Measurements from ENCODE around the gene RNASE7. TPM values are rescaled to one million over a fixed set of nuclear protein-coding genes. Genes with fewer than 3 reads are reported as not detected.

RNASE7 gene
- total RNA-seq, 2 experiments from 2014 or later, result not detected

- DNase-seq, result no peak
- peaks cover 0 to 3% of the 10 kb centered on the region in 2 experiments for H3K27me3 ChIP-seq (ENCODE audit: control insufficient read depth in 1 of 2, insufficient read depth in 2 of 2, low read length in 2 of 2)
- no peaks in the 10 kb centered on the region for H3K4me1 ChIP-seq (ENCODE audit: insufficient read depth, low read length)
- intact Hi-C loops (cut with DNase I, micrococcal nuclease), result no loop called here
- ATAC-seq (ENCODE audit: poor library complexity), result no peak
- no peak within 1 kb of the TSS for H3K4me3 Mint-ChIP-seq
- no peaks in the 10 kb centered on the region for H3K36me3 Mint-ChIP-seq (ENCODE audit: low read depth)
- no peak for TF ChIP-seq CTCF (IDR thresholded peaks at IDR 0.05)
- H3K4me1 Mint-ChIP-seq (ENCODE audit: low read depth), result no peaks in the 10 kb centered on the region
- CTCF ChIA-PET, result no interaction called here
- no peak within 1 kb of the TSS for H3K4me3 ChIP-seq (ENCODE audit: low read length)
- H3K27me3 Mint-ChIP-seq, result no peaks in the 10 kb centered on the region
- no peaks in the 10 kb centered on the region for H3K9me3 Mint-ChIP-seq
- H3K36me3 ChIP-seq (ENCODE audit: insufficient read depth, low read length), result no peaks in the 10 kb centered on the region
- no peak within 1 kb of the TSS for H3K27ac ChIP-seq (ENCODE audit: low read depth in 1 of 2, low read length in 2 of 2)
- POLR2A ChIA-PET, result interaction anchor here (1.1 kb wide), 1 partner anchor 20 kb away, joined by 3 read pairs; no protein-coding TSS in a partner anchor
- no peak within 1 kb of the TSS for H3K27ac Mint-ChIP-seq
- H3K9me3 ChIP-seq (ENCODE audit: control insufficient read depth in 1 of 2, insufficient read depth in 1 of 2, low read length in 2 of 2), result no peaks in the 10 kb centered on the region
These were observed 7.5 kb upstream of the RNASE7 start, which contains the start of gene RNASE13 for GRCh38 chr14:21034707-21035106. Gene RNASE13 (minus strand): TSS chr14:21034807. CDS start chr14:21034288, 519 bp downstream.

- no peak for TF ChIP-seq CTCF (IDR thresholded peaks at IDR 0.05)
- H3K36me3 ChIP-seq (ENCODE audit: insufficient read depth, low read length), result no peaks in the 10 kb centered on the region
- H3K27ac ChIP-seq (ENCODE audit: low read depth in 1 of 2, low read length in 2 of 2), result no peak overlapping the region
- no peaks in the 10 kb centered on the region for H3K4me1 ChIP-seq (ENCODE audit: insufficient read depth, low read length)
- DNase-seq (peak in 1 of 14 experiments; percentile 36), ATAC-seq (ENCODE audit: poor library complexity) (no peak)
- H3K9me3 ChIP-seq (ENCODE audit: control insufficient read depth in 1 of 2, insufficient read depth in 1 of 2, low read length in 2 of 2), result no peaks in the 10 kb centered on the region
- H3K4me3 Mint-ChIP-seq, result no peak overlapping the region
- no peaks in the 10 kb centered on the region for H3K9me3 Mint-ChIP-seq
- H3K27me3 ChIP-seq (ENCODE audit: control insufficient read depth in 1 of 2, insufficient read depth in 2 of 2, low read length in 2 of 2), result peaks cover 0 to 3% of the 10 kb centered on the region in 2 experiments
- no peak overlapping the region for H3K4me3 ChIP-seq (ENCODE audit: low read length)
- H3K36me3 Mint-ChIP-seq (ENCODE audit: low read depth), result no peaks in the 10 kb centered on the region
- ChIA-PET POLR2A (interaction anchor here (1.2 kb wide), 1 partner anchor 22 kb away, joined by 3 read pairs; no protein-coding TSS in a partner anchor), CTCF (interaction anchor here (2.1 kb wide), 1 partner anchor 22 kb away, joined by 9 read pairs; no protein-coding TSS in a partner anchor)
- no peaks in the 10 kb centered on the region for H3K27me3 Mint-ChIP-seq
- intact Hi-C loops (cut with DNase I, micrococcal nuclease), result no loop called here
- no peak overlapping the region for H3K27ac Mint-ChIP-seq
- H3K4me1 Mint-ChIP-seq (ENCODE audit: low read depth), result no peaks in the 10 kb centered on the region
These were observed 5.4 kb upstream of the RNASE7 start for GRCh38 chr14:21036751-21037150.

- POLR2A ChIA-PET, result interaction anchor here (1.2 kb wide), 1 partner anchor 22 kb away, joined by 3 read pairs; no protein-coding TSS in a partner anchor
These were observed 5.0 kb upstream of the RNASE7 start for GRCh38 chr14:21037156-21037555.

More at GRCh38 chr14:21037156-21037555, 5.0 kb upstream of the RNASE7 start:
- TF ChIP-seq CTCF (IDR thresholded peaks at IDR 0.05), result no peak
- ATAC-seq (ENCODE audit: poor library complexity), result no peak
- Histone ChIP-seq H3K27ac (ENCODE audit: low read depth in 1 of 2, low read length in 2 of 2) (no peak overlapping the region), H3K4me1 (ENCODE audit: insufficient read depth, low read length) (no peaks in the 10 kb centered on the region), H3K27me3 (ENCODE audit: control insufficient read depth in 1 of 2, insufficient read depth in 2 of 2, low read length in 2 of 2) (peaks cover 0 to 3% of the 10 kb centered on the region in 2 experiments), H3K36me3 (ENCODE audit: insufficient read depth, low read length) (no peaks in the 10 kb centered on the region), H3K9me3 (ENCODE audit: control insufficient read depth in 1 of 2, insufficient read depth in 1 of 2, low read length in 2 of 2) (no peaks in the 10 kb centered on the region), H3K4me3 (ENCODE audit: low read length) (no peak overlapping the region)
- intact Hi-C loops (cut with DNase I, micrococcal nuclease), result no loop called here
- no peaks in the 10 kb centered on the region for H3K36me3 Mint-ChIP-seq (ENCODE audit: low read depth)
- H3K27ac Mint-ChIP-seq, result no peak overlapping the region
- H3K9me3 Mint-ChIP-seq, result no peaks in the 10 kb centered on the region
- no peak for DNase-seq
- peaks cover 1% of the 10 kb centered on the region for H3K27me3 Mint-ChIP-seq
- no peaks in the 10 kb centered on the region for H3K4me1 Mint-ChIP-seq (ENCODE audit: low read depth)
- CTCF ChIA-PET, result interaction anchor here (2.1 kb wide), 1 partner anchor 23 kb away, joined by 9 read pairs; no protein-coding TSS in a partner anchor
- H3K4me3 Mint-ChIP-seq, result no peak overlapping the region
